Ovary (tissue), 9 donors: ENCODE measurements around the gene ZNF326. TPM values are rescaled to one million over a fixed set of nuclear protein-coding genes. Genes with fewer than 3 reads are reported as not detected.

Experiments used
- DNase-seq, 5 donors: peaks; one replicate each; pipeline ENCODE4 v3.0.0-alpha.2; 2019 to 2020
- H3K27ac ChIP-seq, 2 donors: fragments of 200-600 bp; one replicate each; pipeline versions ENCODE4 v1.5.1 to v1.8.0; 2019 to 2022
- H3K27me3 ChIP-seq: fragments of 200-600 bp; one replicate; pipeline ENCODE4 v1.8.0; 2022
- H3K36me3 ChIP-seq: fragments of 200-600 bp; sonication (generic); one replicate; pipeline ENCODE4 v1.5.1; 2019
- H3K4me1 ChIP-seq: one replicate; pipeline ENCODE4 v1.8.1; 2013; ENCODE audit warnings: mild to moderate bottlenecking, moderate library complexity; ENCODE audit not compliant: insufficient read depth
- H3K4me3 ChIP-seq: fragments of 200-600 bp; sonication (generic); one replicate; pipeline ENCODE4 v1.5.1; 2017
- H3K9me3 ChIP-seq, 2 donors: fragments of 200-600 bp in 1 of 2; sonication (generic) in 1 of 2; one replicate each; pipeline versions ENCODE4 v1.5.1 to v1.8.1; 2013 to 2019; ENCODE audit warnings: mild to moderate bottlenecking in 1 of 2, moderate library complexity in 1 of 2
- CTCF ChIP-seq, 3 donors: fragments of 450-650 bp in 2 of 3; fragments of 200-600 bp in 1 of 3; IDR thresholded peaks; one replicate each; pipeline versions ENCODE4 v1.5.1 to v1.8.0; 2016 to 2022; ENCODE audit warnings: antibody characterized with exemption in 3 of 3, mild to moderate bottlenecking in 1 of 3
- EP300 ChIP-seq: sonication (generic); formaldehyde crosslinking; IDR thresholded peaks from one replicate; pipeline ENCODE4 v1.6.1; 2017; ENCODE audit warnings: antibody characterized with exemption
- POLR2A ChIP-seq: fragments of 450-650 bp; IDR thresholded peaks from one replicate; pipeline ENCODE4 v1.6.1; 2017; ENCODE audit warnings: antibody characterized with exemption, mild to moderate bottlenecking, moderate library complexity
- WGBS, 3 donors: extraction: QIAGEN DNeasy Blood & Tissue Kit in 1 of 3; methylation state at CpG; one replicate each; pipeline versions ENCODE4 v1.1.5 to v1.1.7; 2013 to 2017; 5-methylcytosine and 5-hydroxymethylcytosine counted together
- intact Hi-C, 4 donors: fragments of 100-400 bp; cut with DNase I; formaldehyde crosslinking; loops; one replicate each; pipeline versions ENCODE4 v1.11.0 to v1.15.1; 2022 to 2023
- polyA plus RNA-seq, 2 donors: library from polyadenylated mRNA; stranded (reverse); fragments of 200-250 nt in 1 of 2; fragments of 350-450 nt in 1 of 2; fragmentation: Illumina TruSeq in 1 of 2; extraction: RNeasy Lipid Tissue Mini Kit (QIAGEN cat#74804) in 1 of 2; gene quantifications; one replicate each; pipeline ENCODE4 v1.2.3, GENCODE V29; 2013 to 2014
- total RNA-seq, 7 donors: library from RNA; depleted of rRNA in 2 of 7; stranded (reverse); fragments of >200 nt in 2 of 7; fragmentation: NEBNext Ultra II Directional in 3 of 7; extraction: Animal tissue kit (Norgen Biotek cat#: 25700) in 3 of 7; gene quantifications; one replicate each; pipeline versions ENCODE4 v1.1.0 to v1.2.4, GENCODE V29; 2016 to 2023
- donor health status: DM: no; HTN: no; CAD: no; lungs with moderate emphysema.
- donor health status: DM: no; HTN: no; CAD: no.
- donor health status: Bipolar disorder and iron deficiency.
- donor health status: DM: yes; HTN: yes; CAD: no.
- donor health status: DM: no; HTN: no; CAD: no.
- donor health status: DM: yes; HTN: yes; CAD: no.

The ZNF326 gene
- total and polyA plus RNA-seq, 9 donors, result 10.9 to 24.7 (median 21.8) TPM

GRCh38 chr1:89952605-89953130 is 42.2 kb upstream of the ZNF326 start:
- no peaks in the 10 kb centered on the region for H3K9me3 ChIP-seq
- H3K4me3 ChIP-seq, result no peak overlapping the region
- no peaks in the 10 kb centered on the region for H3K27me3 ChIP-seq
- H3K27ac ChIP-seq, result no peak overlapping the region
- no peak for TF ChIP-seq CTCF (IDR thresholded peaks at IDR 0.05)
- no peak for TF ChIP-seq POLR2A
- no peak for TF ChIP-seq EP300
- 85 to 93% (median 88%) methylated on average over 2 of the region's 2 CpGs for whole genome bisulfite sequencing, 3 donors
- H3K4me1 ChIP-seq, result no peaks in the 10 kb centered on the region
- no peak for DNase-seq
- no peaks in the 10 kb centered on the region for H3K36me3 ChIP-seq
- intact Hi-C loops, result no loop called here

- no peak overlapping the region for H3K4me3 ChIP-seq
- no peaks in the 10 kb centered on the region for H3K27me3 ChIP-seq
- intact Hi-C loops, result no loop called here
- H3K9me3 ChIP-seq, result no peaks in the 10 kb centered on the region
- H3K36me3 ChIP-seq, result no peaks in the 10 kb centered on the region
- no peak overlapping the region for H3K27ac ChIP-seq
- no peak for TF ChIP-seq POLR2A
- TF ChIP-seq CTCF (IDR thresholded peaks at IDR 0.05), result no peak
- TF ChIP-seq EP300, result no peak
- DNase-seq, result no peak
- no peaks in the 10 kb centered on the region for H3K4me1 ChIP-seq
- 38 to 63% (median 44%) methylated on average over 1 of the region's 1 CpG for WGBS, 3 donors
These were observed 41.7 kb upstream of the ZNF326 start for GRCh38 chr1:89953131-89953626.

- Histone ChIP-seq H3K27ac (no peak overlapping the region), H3K36me3 (no peaks in the 10 kb centered on the region), H3K4me3 (no peak overlapping the region), H3K9me3 (no peaks in the 10 kb centered on the region), H3K27me3 (no peaks in the 10 kb centered on the region), H3K4me1 (no peaks in the 10 kb centered on the region)
- 95 to 97% (median 96%) methylated on average over 1 of the region's 1 CpG for WGBS, 3 donors
- intact Hi-C loops, result no loop called here
- DNase-seq, result no peak
- TF ChIP-seq POLR2A (no peak), EP300 (no peak), CTCF (IDR thresholded peaks at IDR 0.05) (no peak)
These were observed 41.0 kb upstream of the ZNF326 start for GRCh38 chr1:89953929-89954328.

GRCh38 chr1:89954401-89954800 is 40.5 kb upstream of the ZNF326 start:
- 86 to 100% (median 93%) methylated on average over 1 of the region's 1 CpG for WGBS, 3 donors
- Histone ChIP-seq H3K27me3 (no peaks in the 10 kb centered on the region), H3K4me1 (no peaks in the 10 kb centered on the region), H3K9me3 (no peaks in the 10 kb centered on the region), H3K4me3 (no peak overlapping the region), H3K36me3 (no peaks in the 10 kb centered on the region), H3K27ac (no peak overlapping the region)
- no peak for DNase-seq
- TF ChIP-seq CTCF (IDR thresholded peaks at IDR 0.05) (no peak), POLR2A (no peak), EP300 (no peak)
- intact Hi-C loops, result no loop called here
